ENCODE data around the gene ARHGAP4.

ARHGAP4 gene

DNA sequence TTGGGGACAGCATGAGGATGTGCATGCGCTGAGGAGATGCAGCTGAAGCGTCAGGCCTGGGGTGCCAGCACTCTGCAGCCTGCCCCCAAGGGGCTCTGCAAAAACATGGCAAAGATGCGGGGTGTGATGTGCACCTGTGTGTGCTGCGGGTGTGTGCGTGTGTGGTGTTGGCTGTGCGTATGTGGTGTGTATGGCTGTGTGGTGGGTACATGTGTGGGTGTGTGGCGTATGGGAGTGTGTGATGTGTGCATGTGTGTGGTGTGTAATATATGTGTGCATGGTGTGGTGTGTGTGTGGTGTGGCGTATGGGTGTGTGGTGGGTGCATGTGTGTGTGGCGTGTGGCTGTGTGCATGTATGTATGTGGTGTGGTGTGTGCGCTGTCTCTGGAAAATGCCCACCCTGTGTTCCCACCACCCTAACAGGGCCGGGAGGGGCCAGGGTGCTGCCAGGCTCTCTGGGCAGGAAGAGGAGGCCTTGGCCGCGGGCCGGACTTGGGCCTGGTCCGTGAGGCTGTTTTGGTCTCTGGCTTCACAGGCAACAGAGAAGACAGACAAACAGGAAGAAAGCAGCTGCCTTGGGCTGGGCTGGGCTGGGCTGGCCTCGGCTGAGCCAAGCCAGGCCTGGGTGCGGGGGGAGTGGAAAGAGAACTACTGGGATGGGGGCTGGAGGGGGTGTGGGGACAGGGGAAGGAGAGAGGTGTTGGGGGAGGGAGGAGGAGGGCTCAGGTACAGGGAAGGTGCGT, 22.7 kb downstream of the ARHGAP4 start:
- no peak for DNase-seq

DNA sequence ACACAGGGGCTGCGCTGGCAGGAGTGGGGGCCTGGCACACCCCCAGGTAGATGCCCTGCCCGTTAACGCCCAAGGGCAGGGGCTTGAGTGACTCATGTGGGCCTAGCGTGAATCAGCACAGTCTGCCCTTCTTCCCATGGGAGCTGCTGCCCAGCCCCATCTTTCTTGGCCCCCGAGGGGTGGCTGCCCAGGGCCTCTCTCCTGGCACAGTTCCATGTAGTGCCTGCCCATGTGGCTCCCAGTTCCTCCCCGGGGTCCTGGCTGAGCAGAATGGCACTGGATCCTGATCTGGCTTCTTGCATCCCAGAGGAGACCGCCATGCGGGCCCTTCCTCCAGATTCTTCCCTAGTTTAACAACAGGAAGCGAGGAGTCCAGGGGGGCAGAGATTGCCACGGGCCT, 23.7 kb downstream of the ARHGAP4 start:
- no peak for DNase-seq

DNA sequence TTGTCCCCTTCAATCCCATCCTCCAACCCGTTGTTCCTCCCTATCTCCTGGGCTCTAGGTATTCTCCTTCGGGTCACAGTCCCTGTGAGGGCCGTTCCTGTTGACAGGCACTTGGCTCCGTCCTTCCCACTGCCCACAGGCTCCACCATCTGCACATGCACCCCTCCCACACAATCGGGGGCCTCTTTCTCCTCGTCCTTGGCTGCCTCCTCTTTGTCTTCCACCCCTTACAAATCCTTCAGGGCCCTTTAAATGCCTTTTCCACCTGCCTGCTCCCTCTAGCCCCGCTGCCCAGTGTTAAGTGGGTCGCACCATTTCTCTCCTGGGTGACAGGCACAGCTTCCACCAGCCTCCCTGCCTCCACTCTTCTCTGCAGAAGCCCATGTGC, 24.3 kb downstream of the ARHGAP4 start:
- peak in 1 of 2 experiments; percentile 50 for DNase-seq

DNA sequence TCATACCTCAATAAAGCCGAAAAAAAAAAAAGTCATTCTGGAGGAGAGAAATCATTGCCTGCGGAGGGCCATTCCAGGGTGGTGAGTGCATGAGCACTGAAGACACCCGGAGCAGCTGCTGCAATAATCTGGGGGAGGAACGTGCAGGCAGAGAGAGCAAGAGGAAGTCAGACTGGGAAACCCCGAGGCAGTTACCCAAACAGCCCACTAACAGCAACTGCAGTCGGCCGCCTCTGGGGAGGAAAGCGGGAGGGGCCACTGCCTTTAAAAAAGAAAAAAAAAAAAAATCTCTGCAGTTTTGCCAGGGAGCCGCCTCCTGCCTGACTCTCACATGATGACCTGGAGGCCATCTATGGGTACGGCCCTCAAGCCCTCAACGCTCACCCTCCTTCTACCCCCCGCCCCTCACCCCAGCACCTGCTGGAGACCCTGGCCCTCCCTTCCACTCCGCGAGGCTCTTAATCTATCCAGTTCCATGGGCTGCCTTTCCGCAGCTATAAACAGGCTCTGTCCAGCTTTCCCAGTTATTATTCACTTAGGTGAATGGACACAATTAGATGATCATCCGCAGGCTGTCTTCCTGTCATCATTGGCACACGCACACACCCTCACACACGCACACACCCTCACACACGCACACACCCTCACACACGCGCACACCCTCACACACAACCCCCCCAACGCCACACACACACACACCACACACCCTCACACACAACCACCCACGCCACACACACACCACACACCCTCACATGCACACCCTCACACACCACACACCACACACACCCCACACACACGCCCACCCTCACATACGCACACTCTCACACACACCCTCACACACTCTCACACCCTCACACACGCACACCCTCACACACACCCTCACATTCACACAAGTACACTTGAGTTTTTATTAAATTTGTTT, 25.0 kb downstream of the ARHGAP4 start:
- peak; percentile 70 to 88 for DNase-seq

DNA sequence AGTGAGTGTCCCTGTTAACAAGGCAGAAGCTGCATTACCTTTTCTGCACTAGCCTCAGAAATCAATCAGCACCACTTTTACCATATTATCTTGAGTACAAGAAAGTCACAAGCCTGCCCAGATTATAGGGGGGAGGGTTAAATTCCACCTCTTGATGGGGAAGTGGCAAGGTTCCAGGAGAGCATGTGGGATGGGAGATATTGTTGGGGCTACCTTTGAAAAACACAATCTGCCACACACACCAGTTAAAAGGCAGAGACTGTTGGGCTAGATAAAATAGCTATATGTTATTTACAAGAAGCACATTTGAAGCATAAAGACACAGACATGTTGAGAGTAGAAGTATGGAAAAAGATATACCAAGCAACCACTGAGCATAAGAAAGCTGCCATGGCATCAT, 28.2 kb downstream of the ARHGAP4 start:
- peak; percentile 83 to 92 for DNase-seq

GRCh38 chrX:153889123-153889522, 36.9 kb downstream of the ARHGAP4 start:
- no peak for DNase-seq

GRCh38 chrX:153888344-153888743, 37.7 kb downstream of the ARHGAP4 start:
- DNase-seq: no peak

DNA sequence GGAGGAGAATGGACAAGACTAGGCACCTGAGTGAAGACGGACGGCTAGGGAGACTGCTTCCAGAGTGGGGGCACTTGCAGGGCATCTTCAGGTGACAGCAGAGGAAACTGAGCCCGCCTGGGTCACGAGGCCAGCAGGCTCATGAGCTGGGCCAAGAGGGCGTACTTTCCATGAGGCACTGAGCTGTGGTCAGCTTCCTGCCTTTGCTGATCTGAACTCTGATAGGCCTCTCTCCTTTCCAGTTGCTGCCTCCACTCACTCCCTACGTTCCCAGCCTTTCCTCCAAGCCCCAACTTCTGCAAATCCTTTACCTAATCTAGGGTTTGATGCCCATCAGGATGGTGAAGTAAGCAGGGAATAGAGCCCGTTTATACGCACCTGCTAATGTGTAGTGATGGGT, 38.7 kb downstream of the ARHGAP4 start:
- DNase-seq: no peak

DNA sequence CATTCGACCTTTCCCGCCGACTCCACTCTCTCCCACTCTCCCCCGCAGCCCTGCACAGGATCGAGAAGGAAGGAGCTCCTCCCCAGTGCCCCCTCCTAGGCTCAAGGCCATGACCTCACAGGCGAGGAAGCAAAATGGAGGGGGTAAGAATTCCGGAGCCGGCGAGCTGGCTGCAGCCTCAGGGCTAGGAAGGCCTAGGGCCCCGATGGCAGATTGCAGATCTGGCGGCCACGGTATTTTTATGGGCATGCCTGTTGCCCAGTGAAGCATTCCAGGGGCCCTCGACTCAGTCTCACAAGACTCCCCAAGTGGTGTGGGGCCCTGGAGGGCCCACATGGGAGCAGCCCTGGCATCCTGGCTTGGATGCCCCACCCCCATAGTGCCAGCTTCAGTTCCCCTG, 39.1 kb downstream of the ARHGAP4 start:
- DNase-seq: no peak

DNA sequence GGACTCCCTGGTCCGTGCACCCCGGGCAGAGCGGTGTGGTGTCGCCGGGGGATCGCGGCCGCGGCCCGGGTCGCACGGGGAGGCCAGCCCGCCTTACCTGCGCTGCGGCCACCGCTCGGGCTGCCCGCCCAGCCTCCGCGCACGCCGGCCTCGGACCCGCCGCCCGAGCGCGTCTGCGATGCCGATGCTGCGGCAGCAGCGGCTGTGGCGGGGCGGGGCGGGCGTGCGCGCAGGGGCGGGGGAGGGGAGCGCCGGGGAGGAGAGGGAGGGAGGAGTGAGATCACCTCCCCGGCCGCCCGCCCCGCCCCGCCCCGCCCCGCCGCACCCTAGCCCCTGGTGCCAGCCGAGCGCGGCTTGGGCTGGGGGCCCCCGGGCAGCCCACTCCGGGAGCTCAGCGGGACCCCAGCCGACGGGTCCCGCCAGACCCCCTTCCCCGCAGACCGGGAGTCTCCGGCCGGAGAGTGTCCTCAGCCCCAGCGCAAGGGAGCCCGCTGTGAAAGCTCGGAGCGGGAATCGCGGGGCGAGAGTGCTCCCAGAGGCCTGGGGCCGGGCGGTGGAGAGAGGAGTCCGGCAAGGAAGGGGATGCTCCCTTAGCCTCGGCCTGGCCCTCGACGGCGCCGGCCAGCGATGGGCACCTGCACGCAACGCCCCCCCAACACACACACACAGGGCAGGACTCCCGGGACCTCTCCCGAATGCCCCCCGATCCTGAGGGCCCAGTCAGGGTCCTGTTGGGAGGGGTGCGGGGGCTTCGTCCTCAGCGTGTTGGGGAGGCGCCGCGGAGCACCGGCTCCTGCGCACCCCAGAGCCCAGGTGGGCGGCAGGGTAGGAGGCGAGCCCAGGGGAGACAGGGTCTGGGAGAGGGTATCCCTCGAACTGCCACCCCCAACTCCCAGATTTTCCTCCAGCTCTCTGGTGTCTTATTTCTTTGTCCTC, 39.8 kb downstream of the ARHGAP4 start, which contains the start of gene L1CAM:
Gene L1CAM, minus strand, starts transcription at position 206 of the 936 bp plus-strand sequence. CDS start 10,337 bp downstream, outside the sequence.
- no peak for DNase-seq

DNA sequence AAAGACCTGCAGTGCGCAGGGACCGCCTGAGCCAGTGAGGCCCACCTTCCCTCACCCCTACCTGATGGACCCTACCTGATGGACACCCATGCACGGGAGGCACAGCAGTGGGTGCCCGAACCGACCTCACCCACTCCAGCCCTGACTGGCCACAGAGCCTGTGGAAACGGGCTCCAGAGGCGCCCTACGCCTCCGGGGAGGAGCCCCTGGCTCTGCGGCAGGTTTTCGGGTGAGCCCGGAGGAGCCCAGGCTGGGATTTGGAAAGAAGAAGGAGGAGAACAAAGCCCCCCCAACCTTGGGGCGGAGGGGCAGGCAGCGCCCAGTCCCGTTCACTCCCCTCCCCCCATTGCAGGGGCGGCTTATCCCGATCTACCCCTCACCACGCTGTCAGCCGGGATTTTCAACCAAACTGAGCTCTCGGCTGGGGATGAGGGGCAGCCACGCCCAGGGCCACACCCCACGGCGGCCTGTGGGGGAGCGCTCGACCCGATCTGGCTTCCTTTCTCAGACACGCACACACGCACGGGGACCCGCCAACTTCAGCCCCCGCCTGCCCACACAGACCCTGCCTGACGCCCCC, 40.8 kb downstream of the ARHGAP4 start:
- DNase-seq: peak in 1 of 2 experiments; percentile 56

DNA sequence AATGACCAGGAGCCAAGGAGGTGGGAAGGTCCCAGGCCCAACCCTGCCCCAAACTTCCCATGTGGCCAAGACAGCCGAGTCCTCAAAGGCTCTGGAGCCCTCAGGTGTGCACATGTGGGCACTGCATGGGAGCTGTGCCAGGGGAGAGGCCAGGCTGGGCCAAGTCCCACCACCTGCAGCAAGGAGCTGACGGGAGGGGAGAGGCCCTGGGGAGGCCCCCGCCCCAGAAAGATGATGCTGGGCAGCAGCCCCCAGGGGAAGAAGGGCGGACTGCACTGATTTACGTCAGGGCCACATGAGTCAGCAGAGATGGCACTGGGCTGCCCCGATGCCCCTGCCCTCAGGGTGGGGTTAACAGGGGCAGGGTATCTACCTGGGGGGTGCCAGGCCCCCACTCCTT, 41.5 kb downstream of the ARHGAP4 start:
- peak; percentile 54 to 77 for DNase-seq

DNA sequence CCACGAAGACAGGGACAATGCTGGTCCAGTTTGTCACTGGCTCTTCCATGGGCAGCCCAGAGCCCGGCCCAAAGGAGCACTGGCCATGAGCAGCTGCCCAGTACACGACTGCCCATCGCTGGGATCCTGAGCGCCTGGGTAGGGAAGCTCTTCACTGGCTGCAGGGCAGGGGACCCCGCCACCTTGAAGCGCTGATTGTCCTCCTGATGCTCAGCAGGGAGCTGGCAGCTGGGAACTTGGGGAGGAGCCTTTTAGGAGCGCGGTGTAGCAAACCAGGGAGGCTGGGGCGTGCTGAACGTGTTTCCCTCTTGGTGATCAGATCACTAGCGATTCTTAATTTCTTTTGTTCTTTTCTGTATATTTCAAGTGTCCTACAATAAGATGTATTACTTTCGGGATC, 41.9 kb downstream of the ARHGAP4 start:
- peak in 1 of 2 experiments; percentile 71 for DNase-seq

GRCh38 chrX:153883163-153883843, 42.8 kb downstream of the ARHGAP4 start:
- DNase-seq: no peak

DNA sequence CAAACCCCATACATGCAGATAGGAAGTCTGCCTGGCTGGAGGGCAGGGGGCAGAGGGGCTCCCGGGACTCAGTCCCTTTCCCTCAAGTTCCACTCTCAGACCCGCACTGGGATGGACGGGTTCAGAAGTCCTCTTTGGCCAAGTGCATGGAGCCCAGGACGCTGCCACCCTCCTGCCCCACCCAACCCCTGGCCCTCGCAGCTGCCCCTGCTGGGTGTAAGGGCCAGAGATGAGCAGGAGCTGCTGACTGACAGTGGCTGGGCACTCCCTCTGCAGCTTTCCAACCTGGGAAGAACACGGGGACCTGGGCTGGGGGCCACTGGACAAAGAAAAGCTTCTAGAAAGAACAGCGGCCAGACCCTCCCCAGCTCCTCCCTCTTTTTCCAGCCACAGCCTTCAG, 43.5 kb downstream of the ARHGAP4 start:
- no peak for DNase-seq

- DNase-seq: no peak
These were observed 44.0 kb downstream of the ARHGAP4 start for GRCh38 chrX:153882086-153882498.

DNA sequence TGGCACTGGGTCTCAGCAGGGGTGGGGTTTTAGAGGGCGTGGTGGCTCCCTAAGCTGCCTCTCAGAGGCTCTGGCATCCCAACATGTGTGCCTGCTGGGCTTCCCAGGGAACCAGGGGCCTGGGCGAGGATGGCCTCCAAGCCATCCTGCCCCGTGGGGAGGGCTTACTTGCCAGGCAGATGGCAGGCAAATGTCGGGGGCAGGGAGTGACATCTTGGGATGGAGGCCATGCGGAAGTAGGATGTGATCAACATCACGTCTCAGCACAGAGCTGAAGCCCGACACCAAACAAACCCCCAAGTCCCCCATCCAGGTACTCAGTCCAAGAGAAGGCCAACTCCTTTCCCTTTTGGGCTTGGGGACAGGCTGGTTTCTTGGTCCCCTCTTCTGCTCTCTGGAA, 44.8 kb downstream of the ARHGAP4 start:
- peak in 1 of 2 experiments; percentile 42 for DNase-seq

DNA sequence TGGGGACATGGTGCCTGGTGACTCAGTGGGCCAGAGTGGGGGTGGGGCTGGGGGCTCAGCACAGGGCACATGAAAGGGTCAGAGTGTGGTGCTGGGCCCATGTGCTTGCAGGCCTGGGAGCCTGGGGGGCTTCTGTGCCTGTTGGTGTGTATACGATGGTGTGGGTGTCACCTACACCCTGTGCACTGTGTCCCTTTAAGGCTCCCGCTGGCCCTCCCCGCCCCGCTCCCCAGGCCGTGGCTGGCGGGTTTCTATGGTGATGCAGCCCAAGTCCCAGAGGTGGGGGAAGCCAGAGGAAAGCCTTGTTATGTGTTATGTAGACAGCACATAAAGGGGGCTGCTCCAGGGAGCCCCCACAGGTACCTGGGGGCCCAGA, 45.6 kb downstream of the ARHGAP4 start:
- DNase-seq: no peak

DNA sequence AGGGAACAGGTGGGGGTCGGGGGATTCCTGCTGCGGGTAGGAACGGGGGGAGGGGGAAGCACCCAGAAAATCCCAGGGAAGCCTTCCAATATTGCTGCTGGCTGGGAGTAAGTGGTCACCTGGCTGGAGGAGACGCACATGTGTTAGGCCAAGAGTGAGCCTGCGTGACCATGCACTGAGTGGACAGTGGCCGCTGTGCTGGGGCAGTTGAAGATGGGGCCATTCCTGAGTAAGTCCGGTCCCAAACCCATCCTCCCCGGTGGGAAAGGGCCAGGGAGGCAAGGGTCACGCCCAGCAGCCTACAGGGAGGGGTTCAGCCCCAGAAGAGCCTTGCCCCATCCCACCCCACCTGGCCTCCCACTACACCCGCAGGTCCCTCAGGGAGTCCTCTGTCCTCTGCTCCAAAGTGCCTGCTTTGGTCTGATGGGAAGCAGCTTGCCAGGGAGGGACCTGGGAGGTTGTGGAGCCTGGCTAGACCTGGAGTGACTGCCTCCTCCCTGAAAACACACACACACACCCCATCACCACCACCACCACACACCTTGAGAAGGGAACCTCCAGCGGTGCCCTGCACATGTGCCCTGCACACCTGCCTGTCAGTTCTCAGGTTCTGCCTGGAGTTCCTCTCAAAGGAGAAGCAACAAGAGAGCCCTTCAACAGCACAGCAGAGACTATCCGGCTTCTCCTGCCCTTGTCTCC, 46.2 kb downstream of the ARHGAP4 start:
- peak in 1 of 2 experiments; percentile 37 for DNase-seq

DNA sequence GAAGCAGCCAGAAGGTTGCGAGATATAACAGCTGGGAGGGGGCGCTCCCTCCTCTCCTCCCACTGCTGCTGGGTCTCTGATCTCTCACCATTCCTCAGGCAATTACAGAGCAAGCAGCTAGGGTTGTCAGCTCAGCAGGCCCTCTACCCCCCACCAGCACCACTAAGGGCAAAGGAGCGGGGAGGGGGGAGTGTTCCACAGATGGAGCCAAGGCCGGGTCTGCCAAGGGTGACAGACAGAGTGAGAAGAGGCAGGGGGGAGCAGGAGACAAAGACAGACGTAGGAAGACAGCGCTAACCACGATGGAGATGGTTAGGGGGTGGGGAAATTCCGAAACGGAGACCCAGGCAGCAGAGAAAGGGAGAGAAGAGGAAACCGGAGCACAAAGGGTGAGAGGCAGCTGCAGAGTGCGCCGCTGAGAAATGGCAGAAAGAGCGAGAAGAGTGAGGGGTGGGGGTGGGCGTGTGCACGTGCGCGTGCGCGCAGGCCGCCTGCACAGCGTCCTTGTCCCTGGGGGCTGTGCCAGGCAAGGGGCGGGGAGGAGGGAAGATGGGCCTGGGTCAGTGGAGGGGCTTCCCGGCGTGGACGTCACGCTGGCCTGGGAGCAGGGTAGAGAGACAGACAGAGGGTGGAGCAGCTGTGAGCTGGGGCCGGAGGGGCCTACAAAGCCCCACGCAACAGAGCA, 47.0 kb downstream of the ARHGAP4 start:
- peak; percentile 93 to 94 for DNase-seq
